Smooth muscle cell (in vitro differentiated cells): ENCODE measurements around the gene BNC2. TPM values are rescaled to one million over a fixed set of nuclear protein-coding genes. Genes with fewer than 3 reads are reported as not detected.

Experiments
- DNase-seq: peaks from one replicate; lab custom pipeline; 2025; ENCODE audit not compliant: unreplicated experiment; lab: John Stamatoyannopoulos, UW
- H2AFZ ChIP-seq: fragments of 200-600 bp; sonication (generic); 2 replicates; pipeline ENCODE4 v1.6.0; 2016; ENCODE audit warnings: antibody characterized with exemption, low read depth, mild to moderate bottlenecking
- H3F3A ChIP-seq: fragments of 200-600 bp; sonication (generic); 2 replicates; pipeline ENCODE4 v1.6.0; 2017; ENCODE audit warnings: antibody characterized with exemption, low read depth
- H3K27ac ChIP-seq: fragments of 200-600 bp; sonication (generic); 2 replicates; pipeline ENCODE4 v1.5.1; 2016; ENCODE audit warnings: low read depth, mild to moderate bottlenecking
- H3K27me3 ChIP-seq: fragments of 200-600 bp; sonication (generic); 2 replicates; pipeline ENCODE4 v1.6.1; 2016; ENCODE audit warnings: low read depth, mild to moderate bottlenecking
- H3K36me3 ChIP-seq: fragments of 200-600 bp; sonication (generic); 2 replicates; pipeline ENCODE4 v1.5.1; 2016; ENCODE audit warnings: low read depth
- H3K4me1 ChIP-seq: fragments of 200-600 bp; sonication (generic); 2 replicates; pipeline ENCODE4 v1.5.1; 2016; ENCODE audit warnings: low read depth
- H3K4me2 ChIP-seq: fragments of 200-600 bp; sonication (generic); 2 replicates; pipeline ENCODE4 v1.6.0; 2016; ENCODE audit warnings: mild to moderate bottlenecking
- H3K4me3 ChIP-seq: fragments of 200-600 bp; sonication (generic); 2 replicates; pipeline ENCODE4 v1.5.1; 2016; ENCODE audit warnings: mild to moderate bottlenecking
- H3K79me2 ChIP-seq: fragments of 200-600 bp; sonication (generic); 2 replicates; pipeline ENCODE4 v1.6.0; 2016; ENCODE audit warnings: low read depth, mild to moderate bottlenecking
- H3K9ac ChIP-seq: fragments of 200-600 bp; sonication (generic); 2 replicates; pipeline ENCODE4 v1.6.0; 2016; ENCODE audit warnings: low read depth
- H3K9me3 ChIP-seq: fragments of 200-600 bp; sonication (generic); replicated peaks from 2 replicates; pipeline ENCODE4 v1.5.1; 2016; ENCODE audit warnings: low read depth
- H4K20me1 ChIP-seq: fragments of 200-600 bp; sonication (generic); 2 replicates; pipeline ENCODE4 v1.6.0; 2016; ENCODE audit warnings: low read depth
- CTCF ChIP-seq: fragments of 200-600 bp; sonication (generic); IDR thresholded peaks from 2 replicates; pipeline ENCODE4 v1.5.1; 2017; ENCODE audit warnings: borderline replicate concordance, mild to moderate bottlenecking, antibody characterized with exemption; ENCODE audit not compliant: insufficient read depth, poor library complexity, severe bottlenecking
- WGBS: methylation state at CpG from one replicate; pipeline ENCODE4 v1.1.7; 2016; ENCODE audit warnings: low lambda C conversion rate; 5-methylcytosine and 5-hydroxymethylcytosine counted together
- polyA plus RNA-seq: library from polyadenylated mRNA; unstranded; fragments of >200 nt; fragmentation: Nextera tagmentation; extraction: Ambion mirVana; gene quantifications from 2 replicates; pipeline ENCODE4 v1.2.1, GENCODE V29; 2016
- total RNA-seq: library from RNA; depleted of rRNA; stranded (reverse); fragments of >200 nt; gene quantifications from 2 replicates; pipeline ENCODE4 v1.2.3, GENCODE V29; 2014

The BNC2 gene
- total and polyA plus RNA-seq, 2 experiments from 2014 or later = 11.6 to 13.5 TPM

- no peak for TF ChIP-seq CTCF
- peak overlapping the region; percentile 56 for H3K9ac ChIP-seq
- peak overlapping the region; percentile 24 for H3K4me3 ChIP-seq
- no peaks in the 10 kb centered on the region for H3K36me3 ChIP-seq
- peak overlapping the region; percentile 85 for H2AFZ ChIP-seq
- no peak for DNase-seq
- peaks cover 32% of the 10 kb centered on the region for H3K79me2 ChIP-seq
- no peaks in the 10 kb centered on the region for H3K27me3 ChIP-seq
- peak overlapping the region; percentile 93 for H3K27ac ChIP-seq
- H3K4me2 ChIP-seq = peak overlapping the region; percentile 96
- WGBS = 6% methylated on average over 10 of the region's 10 CpGs
- no peaks in the 10 kb centered on the region for H3K9me3 ChIP-seq
- peaks cover 41% of the 10 kb centered on the region for H3K4me1 ChIP-seq
- no peaks in the 10 kb centered on the region for H4K20me1 ChIP-seq
- H3F3A ChIP-seq = peaks cover 26% of the 10 kb centered on the region
Measured at GRCh38 chr9:16864649-16865434, 5.6 kb downstream of the BNC2 start.

GRCh38 chr9:16848179-16848578 lies 22.3 kb downstream of the BNC2 start:
- DNase-seq = no peak
- no peak for TF ChIP-seq CTCF
- H3K36me3 ChIP-seq = no peaks in the 10 kb centered on the region
- H3K27ac ChIP-seq = no peak overlapping the region
- H4K20me1 ChIP-seq = peaks cover 4% of the 10 kb centered on the region
- no peaks in the 10 kb centered on the region for H3K4me1 ChIP-seq
- no peak overlapping the region for H3K9ac ChIP-seq
- no peak overlapping the region for H2AFZ ChIP-seq
- H3K4me3 ChIP-seq = no peak overlapping the region
- peaks cover 36% of the 10 kb centered on the region for H3K79me2 ChIP-seq
- H3F3A ChIP-seq = no peaks in the 10 kb centered on the region
- H3K27me3 ChIP-seq = no peaks in the 10 kb centered on the region
- no peak overlapping the region for H3K4me2 ChIP-seq
- no peaks in the 10 kb centered on the region for H3K9me3 ChIP-seq
- WGBS = 95% methylated on average over 3 of the region's 3 CpGs

- WGBS = 64% methylated on average over 3 of the region's 3 CpGs
Measured at GRCh38 chr9:16846986-16847385, 23.5 kb downstream of the BNC2 start.

More at GRCh38 chr9:16846986-16847385, 23.5 kb downstream of the BNC2 start:
- H3K36me3 ChIP-seq = no peaks in the 10 kb centered on the region
- no peak for DNase-seq
- no peak overlapping the region for H2AFZ ChIP-seq
- H3K4me1 ChIP-seq = no peaks in the 10 kb centered on the region
- H3F3A ChIP-seq = no peaks in the 10 kb centered on the region
- no peak overlapping the region for H3K4me2 ChIP-seq
- no peaks in the 10 kb centered on the region for H3K27me3 ChIP-seq
- peaks cover 4% of the 10 kb centered on the region for H4K20me1 ChIP-seq
- no peaks in the 10 kb centered on the region for H3K9me3 ChIP-seq
- H3K27ac ChIP-seq = no peak overlapping the region
- H3K79me2 ChIP-seq = peaks cover 36% of the 10 kb centered on the region
- H3K9ac ChIP-seq = no peak overlapping the region
- TF ChIP-seq CTCF = no peak
- H3K4me3 ChIP-seq = no peak overlapping the region
